HG03095 (cell line): Measurements from ENCODE around the gene ZDHHC8.

ENCODE experiments used
- ATAC-seq: cut with Tn5 transposase; IDR thresholded peaks from one replicate; pipeline ENCODE4 v1.9.1; 2021; ENCODE audit warnings: moderate library complexity; ENCODE audit not compliant: unreplicated experiment

The ZDHHC8 gene

DNA sequence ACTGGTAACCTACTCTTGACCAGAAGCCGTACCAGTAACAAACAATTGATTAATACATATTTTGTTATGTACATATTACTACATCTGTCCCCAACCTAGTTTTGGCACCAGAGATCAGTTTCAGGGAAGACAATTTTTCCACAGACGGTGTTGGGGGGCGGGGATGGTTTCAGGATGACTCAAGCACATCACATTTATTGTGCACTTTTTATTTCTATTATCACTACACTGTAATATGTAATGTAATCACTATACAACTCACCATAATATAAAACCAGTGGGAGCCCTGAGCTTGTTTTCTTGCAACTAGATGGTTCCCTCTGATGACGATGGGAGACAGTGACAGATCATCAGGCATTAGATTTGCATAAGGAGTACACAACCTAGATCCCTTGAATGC, 36.1 kb upstream of the ZDHHC8 start:
- ATAC-seq, result no peak

DNA sequence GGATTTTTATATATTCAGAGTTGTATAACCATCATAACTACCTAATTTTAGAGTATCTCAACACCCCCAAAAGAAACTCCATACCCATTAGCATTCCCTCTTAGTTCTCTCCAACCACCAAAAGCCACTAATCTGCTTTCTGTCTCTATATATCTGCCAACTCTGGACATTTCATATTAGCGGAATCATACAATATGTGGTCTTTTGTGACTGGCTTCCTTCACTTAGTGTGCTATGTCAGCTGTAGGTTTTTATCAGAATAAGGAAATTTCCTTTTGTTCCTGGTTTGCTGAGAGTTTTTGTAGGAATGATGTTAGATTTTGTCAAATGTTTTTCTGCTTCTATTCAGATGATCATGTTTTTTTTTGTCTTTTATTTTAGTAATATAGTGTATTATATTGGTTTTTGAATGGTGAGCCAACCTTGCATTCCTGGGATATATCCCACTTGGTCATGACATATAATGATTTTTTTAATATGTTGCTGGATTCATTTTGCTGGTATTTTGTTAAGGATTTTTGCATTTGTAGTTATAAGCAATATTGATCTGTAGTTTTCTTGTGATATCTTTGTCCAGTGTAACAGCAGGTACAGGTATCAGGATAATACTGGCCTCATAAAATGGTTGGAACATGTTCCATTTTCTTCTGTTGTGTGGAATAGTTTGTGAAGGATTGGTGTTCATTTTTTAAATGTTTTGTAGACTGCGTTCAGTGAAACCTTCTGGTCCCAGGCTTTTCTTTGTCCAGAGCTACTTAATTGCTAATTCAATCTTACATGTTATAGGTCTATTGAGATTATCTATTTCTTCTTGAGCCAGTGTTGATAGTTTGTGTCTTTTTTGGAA, 34.8 kb upstream of the ZDHHC8 start:
- ATAC-seq, result no peak

- no peak for ATAC-seq
Measured at GRCh38 chr22:20099099-20099711, 32.4 kb upstream of the ZDHHC8 start.

GRCh38 chr22:20101638-20102037, 30.0 kb upstream of the ZDHHC8 start:
- no peak for ATAC-seq

DNA sequence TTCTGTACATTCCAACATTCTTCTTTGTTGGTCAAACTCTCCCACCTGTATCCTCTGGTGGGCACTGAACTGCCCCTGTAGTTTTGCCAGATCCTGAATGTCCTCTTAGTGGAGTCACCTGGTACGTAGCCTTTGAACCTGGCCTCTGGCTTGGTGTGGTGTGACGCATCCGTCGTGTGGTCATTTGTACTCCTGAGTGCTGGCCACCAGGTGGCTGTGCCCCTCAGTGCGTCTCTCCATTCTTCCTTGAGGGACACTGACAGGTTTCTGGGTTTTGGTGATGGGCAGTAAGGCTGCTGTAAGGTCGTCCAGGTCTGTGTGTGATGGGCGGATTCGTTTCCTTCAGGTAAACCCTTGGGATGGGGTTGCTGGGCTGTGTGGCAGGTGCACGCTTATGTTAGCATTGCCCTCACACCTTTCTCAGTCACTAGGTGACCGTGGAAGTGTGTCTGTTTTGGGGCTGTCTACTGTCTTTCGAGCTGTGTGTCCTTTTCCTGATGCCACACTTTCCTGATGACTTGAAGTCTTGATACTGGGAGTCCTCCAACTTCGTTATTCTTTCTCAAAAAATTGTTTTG, 29.3 kb upstream of the ZDHHC8 start:
- ATAC-seq, result no peak

GRCh38 chr22:20105456-20106204, 26.0 kb upstream of the ZDHHC8 start:
- ATAC-seq, result no peak

DNA sequence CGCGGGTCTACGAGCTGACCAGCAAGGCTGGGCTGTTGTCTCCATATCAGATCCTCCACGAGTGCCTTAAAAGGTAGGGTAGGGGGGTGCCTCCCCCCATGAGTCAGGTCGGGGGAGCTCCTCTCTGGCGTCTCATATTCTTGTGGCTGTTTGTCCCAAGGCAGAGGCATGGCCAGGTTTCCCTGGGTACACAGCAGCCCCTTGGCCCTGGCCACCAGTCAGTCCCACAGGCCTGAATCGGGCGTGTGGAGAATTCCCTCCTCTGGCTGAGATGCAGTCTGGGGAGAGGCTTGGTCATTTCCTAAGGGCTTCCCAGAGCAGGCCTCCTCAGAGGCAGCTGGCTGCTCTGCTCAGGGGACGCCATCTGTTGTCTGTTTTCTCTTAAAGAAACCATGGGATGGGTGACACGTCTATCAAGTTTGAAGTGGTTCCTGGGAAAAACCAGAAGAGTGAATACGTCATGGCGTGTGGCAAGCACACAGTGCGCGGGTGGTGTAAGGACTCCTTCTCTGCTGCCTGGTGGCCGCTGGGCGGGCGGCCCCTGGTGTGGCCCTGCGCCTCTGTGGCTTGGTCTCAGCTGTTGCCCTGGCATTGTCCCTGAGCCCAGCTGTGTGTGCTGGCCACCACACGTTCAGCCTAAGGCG, 25.3 kb upstream of the ZDHHC8 start:
- ATAC-seq, result no peak

GRCh38 chr22:20106849-20107237, 24.8 kb upstream of the ZDHHC8 start:
- ATAC-seq, result no peak

- ATAC-seq, result no peak
Measured at GRCh38 chr22:20107471-20107901, 24.1 kb upstream of the ZDHHC8 start.

GRCh38 chr22:20107951-20108756, 23.4 kb upstream of the ZDHHC8 start:
- no peak for ATAC-seq

DNA sequence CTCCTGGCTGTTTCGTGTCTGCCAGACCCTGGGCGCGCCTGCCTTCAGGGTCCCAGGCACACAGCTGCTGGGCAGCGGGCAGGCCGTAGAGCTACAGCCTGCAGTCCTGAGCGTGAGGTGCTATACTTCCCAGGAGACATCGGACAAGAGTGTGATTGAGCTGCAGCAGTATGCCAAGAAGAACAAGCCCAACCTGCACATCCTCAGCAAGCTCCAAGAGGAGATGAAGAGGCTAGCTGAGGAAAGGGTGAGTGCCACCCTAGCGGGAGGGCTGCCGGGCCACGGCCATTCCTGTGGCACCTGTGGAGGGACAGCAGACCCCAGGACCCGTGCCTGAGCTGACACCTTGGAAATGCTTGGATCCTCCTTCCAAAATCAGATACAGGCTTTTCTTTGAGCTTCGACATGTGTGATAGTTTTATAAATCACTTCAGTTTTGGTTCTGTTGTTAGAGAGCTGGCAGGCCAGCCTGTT, 22.8 kb upstream of the ZDHHC8 start:
- ATAC-seq, result no peak

DNA sequence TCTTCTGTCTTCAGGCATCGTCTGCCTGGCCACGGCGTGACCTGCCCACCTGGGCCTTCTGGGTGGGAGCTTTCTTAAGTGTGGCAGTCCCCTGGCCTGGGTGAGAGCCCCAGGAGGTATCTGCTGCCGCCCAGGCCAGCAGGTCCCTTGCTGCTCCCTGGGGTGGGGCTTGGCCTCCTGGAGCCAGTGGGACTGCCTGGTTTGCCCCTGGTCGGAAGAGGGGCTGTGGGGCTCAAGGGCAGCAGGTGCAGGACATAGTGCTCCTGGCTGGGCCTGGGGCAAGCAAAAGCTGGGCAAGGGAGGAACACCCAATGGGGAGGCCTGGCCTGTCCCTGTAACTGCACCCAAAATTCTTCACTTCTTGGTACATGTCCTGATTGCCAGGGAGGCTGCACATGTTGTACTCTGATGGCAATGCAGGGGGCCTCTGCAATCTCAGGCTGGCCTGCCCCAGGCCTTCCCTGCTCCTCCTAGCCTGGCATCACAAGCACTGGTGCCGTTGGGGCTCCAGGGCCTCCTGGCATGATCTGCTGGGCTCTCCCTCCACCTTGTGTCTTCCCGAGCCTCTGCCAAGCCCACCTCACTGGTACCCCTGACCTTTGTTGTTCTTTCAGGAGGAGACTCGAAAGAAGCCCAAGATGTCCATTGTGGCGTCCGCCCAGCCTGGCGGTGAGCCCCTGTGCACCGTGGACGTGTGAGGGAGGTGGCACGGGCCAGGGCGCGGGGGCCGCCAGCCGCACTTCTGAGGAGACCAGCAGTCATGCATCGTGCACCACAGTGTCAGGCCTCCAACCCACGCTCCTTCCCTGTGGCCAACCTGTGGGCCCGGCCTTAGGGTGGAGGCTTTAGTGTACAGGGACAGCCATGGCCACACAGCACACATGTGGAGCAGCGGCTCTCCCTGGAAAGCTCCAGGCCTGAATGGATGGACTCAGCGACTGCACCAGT, 21.9 kb upstream of the ZDHHC8 start:
- ATAC-seq, result no peak

DNA sequence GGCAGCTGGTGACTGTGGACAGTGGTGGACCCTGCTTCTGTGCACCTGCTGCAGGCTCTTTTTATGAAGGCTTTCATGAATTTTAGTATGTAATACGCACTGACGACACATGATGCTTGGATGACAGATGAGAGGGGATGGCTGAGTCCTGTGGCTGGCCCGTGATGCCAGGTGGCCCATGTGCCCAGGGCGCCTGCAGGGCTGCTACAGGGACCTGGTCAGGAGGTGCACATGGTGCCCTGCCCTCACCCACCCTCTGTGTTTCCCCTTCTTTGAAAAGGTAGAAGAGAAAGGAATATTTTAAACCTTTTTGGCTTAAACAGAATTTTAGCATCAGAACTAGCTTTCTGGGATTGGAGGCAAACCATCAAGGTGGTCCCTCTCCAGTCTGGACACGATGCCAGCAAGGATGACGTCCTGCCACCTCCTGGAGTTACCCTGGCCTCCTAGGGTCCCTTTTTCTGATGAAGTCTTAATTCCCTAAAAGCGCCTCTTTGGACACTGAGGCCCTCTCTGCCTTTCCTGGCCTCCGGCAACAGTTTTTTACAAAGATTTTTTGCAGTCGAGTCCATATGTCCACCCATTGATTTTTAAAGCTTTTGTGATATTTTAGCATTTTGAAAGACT, 21.1 kb upstream of the ZDHHC8 start:
- ATAC-seq, result no peak

GRCh38 chr22:20111045-20111688, 20.4 kb upstream of the ZDHHC8 start:
- ATAC-seq, result no peak

GRCh38 chr22:20111689-20112622, 19.6 kb upstream of the ZDHHC8 start:
- ATAC-seq, result no peak

DNA sequence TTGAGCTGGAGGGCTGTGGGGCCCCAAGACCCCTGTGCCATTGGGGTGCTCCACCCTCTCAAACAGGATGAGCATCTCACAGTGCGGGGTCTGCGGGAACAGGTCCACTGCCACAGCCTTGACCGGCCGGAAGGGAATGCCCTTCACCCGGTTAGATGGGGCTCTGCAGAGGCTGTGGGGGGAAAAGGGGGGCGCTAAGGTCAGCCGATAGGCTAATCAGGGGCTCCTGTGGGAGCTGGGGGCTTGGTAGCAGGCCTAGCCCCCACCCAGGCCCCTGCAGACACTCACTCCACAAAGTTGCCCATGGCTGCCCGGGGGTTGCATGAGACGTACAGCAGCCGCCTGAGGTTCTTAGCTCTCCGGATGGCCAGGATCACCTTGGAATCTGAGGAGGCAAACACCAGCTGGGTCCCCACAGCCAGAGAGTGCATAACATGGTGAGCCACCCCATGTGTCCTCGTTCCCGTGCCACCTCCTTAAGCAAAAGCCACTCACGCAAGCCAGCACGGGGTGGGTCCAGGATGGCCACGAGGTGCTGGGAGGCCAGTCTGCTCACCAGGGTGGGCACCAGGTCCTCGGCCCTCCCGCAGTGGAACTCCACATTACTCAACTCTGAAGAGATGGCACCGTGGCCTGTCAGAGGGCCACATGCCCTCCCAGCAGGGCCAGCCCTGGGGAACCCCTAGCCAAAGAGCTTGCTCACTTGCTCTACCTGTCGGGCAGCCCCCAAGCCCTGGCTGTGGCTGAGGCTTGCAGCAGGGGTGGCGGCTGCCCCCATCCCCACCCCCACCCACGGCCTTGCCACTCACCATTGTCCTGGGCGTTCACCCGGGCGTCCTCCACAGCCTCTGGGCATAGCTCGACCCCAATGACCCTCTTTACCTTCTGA, 18.7 kb upstream of the ZDHHC8 start:
- no peak for ATAC-seq
